Measurements from ENCODE around the gene PKD2L1. TPM values are rescaled to one million over a fixed set of nuclear protein-coding genes. Genes with fewer than 3 reads are reported as not detected.

Gene PKD2L1
- total and polyA plus RNA-seq, 9 of the 15 experiments (the other 6 are each of a cell fraction or from before 2014, with no cell fraction given): not detected

DNA sequence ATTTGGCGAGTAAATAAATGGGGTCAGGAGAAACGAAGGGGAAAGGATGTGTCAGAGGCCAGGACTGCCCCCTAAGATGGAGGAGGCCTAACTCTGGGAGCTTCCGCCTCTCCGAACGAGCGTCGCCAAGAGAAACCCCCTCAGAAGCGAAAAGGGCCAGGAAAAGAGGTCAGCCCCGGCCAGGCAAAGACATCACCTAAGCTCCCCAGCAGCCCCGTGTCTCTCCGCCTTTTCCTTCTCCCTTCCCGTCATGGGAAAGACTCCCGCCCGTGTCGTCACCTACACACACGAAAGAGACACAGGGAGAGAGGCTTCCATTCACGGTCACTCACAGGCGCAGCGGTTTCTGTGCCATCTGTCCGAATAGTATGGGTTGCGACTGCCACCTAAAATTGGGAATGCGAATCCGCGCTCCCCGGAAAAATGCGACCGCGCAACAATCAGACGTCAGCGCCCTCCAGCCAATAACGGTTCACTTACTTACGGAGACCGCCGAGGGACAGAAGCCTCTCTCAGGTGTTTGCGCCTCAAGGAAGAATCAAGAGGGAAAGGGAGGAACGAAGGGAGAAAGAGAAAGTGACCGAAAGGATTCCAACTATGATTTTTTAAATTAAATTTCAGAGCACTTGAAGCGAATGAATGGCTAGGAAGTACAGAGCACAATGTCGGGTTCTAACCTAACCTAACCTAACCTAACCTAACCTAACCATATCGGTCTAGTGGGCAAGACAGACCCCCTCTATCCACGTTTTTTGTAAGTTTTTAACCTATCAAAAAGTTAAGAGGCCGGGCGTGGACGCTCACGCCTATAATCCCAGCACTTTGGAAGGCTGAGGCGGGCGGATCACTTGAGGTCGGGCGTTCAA, 62.6 kb downstream of the PKD2L1 start, which contains the start of gene CWF19L1 (continued):
- TF ChIP-seq PHF20 (IDR thresholded peaks at IDR 0.05; ENCODE audit: partially characterized antibody) (peak; percentile 98), TBP (optimal IDR thresholded peaks at IDR 0.05; ENCODE audit: low read depth, low read length) (peak; percentile 58), SUPT5H (IDR thresholded peaks at IDR 0.05) (peak; percentile 76), TAF1 (IDR thresholded peaks at IDR 0.05; ENCODE audit: control insufficient read depth, extremely low read depth, insufficient read depth, low read length, severe bottlenecking) (peak; percentile 84), TAF9B (IDR thresholded peaks at IDR 0.05; ENCODE audit: partially characterized antibody) (peak; percentile 35), HDAC2 (IDR thresholded peaks at IDR 0.05) (0 out of 2 replicates have a peak, but pooled peaks have one; percentile 71), LEF1 (IDR thresholded peaks at IDR 0.05) (0 out of 2 replicates have a peak, but pooled peaks have one; percentile 43), MECOM (CRISPR knock-in tag; IDR thresholded peaks at IDR 0.05) (no peak), HNRNPUL1 (IDR thresholded peaks at IDR 0.05; ENCODE audit: low read length) (no peak), TOE1 (IDR thresholded peaks at IDR 0.05; ENCODE audit: borderline replicate concordance) (peak; percentile 83), TOE1 (CRISPR knock-in tag; IDR thresholded peaks at IDR 0.05; ENCODE audit: borderline replicate concordance, low read depth) (no peak), SIN3A (IDR thresholded peaks at IDR 0.05; ENCODE audit: borderline replicate concordance in 2 of 2, control insufficient read depth in 1 of 2, low read depth in 2 of 2, low read length in 2 of 2) (peak; percentile 84 to 93; a peak in 3 of 4 replicates)
- TF ChIP-seq, protein P1, sequence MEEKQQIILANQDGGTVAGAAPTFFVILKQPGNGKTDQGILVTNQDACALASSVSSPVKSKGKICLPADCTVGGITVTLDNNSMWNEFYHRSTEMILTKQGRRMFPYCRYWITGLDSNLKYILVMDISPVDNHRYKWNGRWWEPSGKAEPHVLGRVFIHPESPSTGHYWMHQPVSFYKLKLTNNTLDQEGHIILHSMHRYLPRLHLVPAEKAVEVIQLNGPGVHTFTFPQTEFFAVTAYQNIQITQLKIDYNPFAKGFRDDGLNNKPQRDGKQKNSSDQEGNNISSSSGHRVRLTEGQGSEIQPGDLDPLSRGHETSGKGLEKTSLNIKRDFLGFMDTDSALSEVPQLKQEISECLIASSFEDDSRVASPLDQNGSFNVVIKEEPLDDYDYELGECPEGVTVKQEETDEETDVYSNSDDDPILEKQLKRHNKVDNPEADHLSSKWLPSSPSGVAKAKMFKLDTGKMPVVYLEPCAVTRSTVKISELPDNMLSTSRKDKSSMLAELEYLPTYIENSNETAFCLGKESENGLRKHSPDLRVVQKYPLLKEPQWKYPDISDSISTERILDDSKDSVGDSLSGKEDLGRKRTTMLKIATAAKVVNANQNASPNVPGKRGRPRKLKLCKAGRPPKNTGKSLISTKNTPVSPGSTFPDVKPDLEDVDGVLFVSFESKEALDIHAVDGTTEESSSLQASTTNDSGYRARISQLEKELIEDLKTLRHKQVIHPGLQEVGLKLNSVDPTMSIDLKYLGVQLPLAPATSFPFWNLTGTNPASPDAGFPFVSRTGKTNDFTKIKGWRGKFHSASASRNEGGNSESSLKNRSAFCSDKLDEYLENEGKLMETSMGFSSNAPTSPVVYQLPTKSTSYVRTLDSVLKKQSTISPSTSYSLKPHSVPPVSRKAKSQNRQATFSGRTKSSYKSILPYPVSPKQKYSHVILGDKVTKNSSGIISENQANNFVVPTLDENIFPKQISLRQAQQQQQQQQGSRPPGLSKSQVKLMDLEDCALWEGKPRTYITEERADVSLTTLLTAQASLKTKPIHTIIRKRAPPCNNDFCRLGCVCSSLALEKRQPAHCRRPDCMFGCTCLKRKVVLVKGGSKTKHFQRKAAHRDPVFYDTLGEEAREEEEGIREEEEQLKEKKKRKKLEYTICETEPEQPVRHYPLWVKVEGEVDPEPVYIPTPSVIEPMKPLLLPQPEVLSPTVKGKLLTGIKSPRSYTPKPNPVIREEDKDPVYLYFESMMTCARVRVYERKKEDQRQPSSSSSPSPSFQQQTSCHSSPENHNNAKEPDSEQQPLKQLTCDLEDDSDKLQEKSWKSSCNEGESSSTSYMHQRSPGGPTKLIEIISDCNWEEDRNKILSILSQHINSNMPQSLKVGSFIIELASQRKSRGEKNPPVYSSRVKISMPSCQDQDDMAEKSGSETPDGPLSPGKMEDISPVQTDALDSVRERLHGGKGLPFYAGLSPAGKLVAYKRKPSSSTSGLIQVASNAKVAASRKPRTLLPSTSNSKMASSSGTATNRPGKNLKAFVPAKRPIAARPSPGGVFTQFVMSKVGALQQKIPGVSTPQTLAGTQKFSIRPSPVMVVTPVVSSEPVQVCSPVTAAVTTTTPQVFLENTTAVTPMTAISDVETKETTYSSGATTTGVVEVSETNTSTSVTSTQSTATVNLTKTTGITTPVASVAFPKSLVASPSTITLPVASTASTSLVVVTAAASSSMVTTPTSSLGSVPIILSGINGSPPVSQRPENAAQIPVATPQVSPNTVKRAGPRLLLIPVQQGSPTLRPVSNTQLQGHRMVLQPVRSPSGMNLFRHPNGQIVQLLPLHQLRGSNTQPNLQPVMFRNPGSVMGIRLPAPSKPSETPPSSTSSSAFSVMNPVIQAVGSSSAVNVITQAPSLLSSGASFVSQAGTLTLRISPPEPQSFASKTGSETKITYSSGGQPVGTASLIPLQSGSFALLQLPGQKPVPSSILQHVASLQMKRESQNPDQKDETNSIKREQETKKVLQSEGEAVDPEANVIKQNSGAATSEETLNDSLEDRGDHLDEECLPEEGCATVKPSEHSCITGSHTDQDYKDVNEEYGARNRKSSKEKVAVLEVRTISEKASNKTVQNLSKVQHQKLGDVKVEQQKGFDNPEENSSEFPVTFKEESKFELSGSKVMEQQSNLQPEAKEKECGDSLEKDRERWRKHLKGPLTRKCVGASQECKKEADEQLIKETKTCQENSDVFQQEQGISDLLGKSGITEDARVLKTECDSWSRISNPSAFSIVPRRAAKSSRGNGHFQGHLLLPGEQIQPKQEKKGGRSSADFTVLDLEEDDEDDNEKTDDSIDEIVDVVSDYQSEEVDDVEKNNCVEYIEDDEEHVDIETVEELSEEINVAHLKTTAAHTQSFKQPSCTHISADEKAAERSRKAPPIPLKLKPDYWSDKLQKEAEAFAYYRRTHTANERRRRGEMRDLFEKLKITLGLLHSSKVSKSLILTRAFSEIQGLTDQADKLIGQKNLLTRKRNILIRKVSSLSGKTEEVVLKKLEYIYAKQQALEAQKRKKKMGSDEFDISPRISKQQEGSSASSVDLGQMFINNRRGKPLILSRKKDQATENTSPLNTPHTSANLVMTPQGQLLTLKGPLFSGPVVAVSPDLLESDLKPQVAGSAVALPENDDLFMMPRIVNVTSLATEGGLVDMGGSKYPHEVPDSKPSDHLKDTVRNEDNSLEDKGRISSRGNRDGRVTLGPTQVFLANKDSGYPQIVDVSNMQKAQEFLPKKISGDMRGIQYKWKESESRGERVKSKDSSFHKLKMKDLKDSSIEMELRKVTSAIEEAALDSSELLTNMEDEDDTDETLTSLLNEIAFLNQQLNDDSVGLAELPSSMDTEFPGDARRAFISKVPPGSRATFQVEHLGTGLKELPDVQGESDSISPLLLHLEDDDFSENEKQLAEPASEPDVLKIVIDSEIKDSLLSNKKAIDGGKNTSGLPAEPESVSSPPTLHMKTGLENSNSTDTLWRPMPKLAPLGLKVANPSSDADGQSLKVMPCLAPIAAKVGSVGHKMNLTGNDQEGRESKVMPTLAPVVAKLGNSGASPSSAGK (IDR thresholded peaks at IDR 0.05): no peak
